Endometrial microvascular endothelial cells (primary cell): ENCODE measurements around the gene ZNF804B. TPM values are rescaled to one million over a fixed set of nuclear protein-coding genes. Genes with fewer than 3 reads are reported as not detected.

ENCODE experiments used
- in situ Hi-C: cut with HindIII; loops from 2 replicates; pipeline ENCODE4 v1.10.0; 2017; ENCODE audit warnings: low sequenced_read_pairs, low pct_unique_long_range_greater_than_20kb; ENCODE audit errors: inconsistent ontology term
- total RNA-seq: library from RNA; depleted of rRNA; stranded (reverse); fragments of >200 nt; gene quantifications from one replicate; pipeline ENCODE4 v1.2.3, GENCODE V29; 2015; ENCODE audit errors: inconsistent ontology term

Gene ZNF804B
- total RNA-seq, 1 donor from 2014 or later = not detected

DNA sequence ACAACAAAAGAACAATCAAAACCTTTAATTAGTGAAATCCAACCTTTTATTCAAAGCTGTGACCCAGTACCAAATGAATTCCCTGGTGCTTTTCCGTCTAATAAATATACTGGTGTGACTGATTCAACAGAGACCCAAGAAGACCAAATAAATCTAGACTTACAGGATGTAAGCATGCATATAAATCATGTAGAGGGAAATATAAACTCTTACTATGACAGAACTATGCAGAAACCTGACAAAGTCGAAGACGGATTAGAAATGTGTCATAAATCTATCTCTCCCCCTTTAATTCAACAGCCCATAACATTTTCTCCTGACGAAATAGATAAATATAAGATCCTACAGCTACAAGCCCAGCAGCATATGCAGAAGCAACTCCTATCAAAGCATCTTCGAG, 576.6 kb downstream of the ZNF804B start:
- in situ Hi-C loops = no loop called here

DNA sequence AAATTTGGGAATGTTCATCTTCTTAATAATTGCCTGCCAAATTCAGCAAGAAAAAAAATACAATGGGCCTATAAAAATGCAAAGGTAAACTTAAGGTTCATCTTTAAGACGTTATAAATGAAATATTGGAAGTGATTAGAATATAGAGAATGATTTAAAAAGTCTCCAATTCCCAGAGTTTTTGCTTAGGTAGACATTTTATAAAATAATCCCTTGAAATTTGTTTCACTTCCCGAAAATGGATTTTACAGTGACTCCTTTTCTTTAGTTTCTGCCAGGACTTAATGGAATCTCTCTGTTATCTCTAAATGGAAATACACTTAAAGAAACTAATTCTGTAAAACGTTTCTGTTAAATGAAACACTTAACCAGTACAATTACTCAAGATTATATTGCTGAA, 580.2 kb downstream of the ZNF804B start:
- in situ Hi-C loops = no loop called here

DNA sequence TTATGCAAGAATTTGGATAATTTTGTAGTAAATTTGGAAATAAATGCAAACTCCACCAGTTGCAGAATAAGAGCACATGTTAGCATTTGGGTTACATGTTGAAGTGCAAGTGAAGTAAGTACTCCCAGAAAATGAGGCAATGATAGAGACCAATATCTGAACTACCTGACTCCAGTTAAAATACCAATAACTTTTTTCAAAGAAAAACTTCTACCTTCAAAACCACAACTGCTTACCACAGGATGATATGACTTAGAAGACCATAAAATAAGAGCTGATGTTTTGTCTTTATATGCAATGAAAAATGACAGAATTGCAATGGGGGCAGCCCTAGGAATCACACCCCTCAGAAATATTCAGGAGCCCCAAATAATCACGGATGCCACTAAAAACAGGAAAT, 597.6 kb downstream of the ZNF804B start:
- in situ Hi-C loops = no loop called here

DNA sequence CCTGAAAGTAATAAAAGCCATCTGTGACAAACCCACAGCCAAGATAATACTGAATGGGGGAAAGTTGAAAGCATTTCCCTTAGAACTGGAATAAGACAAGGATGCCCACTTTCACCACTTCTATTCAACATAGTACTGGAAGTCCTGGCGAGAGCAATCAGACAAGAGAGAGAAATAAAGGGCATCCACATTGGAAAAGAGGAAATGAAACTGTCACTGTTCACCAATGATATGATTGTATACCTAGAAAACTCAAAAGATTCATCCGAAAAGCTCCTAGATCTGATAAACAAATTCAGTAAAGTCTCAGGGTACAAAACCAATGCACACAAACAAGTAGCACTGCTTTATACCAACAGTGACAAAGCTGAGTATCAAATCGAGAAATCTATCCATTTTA, 617.7 kb downstream of the ZNF804B start:
- in situ Hi-C loops = no loop called here

DNA sequence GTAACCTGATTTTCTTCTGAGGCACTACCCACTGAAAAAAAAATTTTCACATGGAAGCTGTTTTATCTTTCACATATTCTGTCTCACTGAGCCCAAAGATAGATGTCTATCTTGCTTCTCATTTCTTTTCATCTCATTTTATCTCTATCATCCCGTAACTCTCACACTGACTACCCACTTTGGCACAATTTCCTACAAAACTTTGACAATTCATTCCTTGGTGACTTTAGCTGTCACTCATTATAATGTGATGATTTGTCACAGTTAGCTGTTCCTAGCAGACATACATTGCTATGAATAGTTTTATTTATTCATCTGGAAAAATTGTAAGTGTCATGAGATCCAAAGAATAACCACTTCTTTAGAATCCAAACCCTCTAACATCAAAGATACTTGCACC, 625.9 kb downstream of the ZNF804B start:
- in situ Hi-C loops = no loop called here

Other genes starting within 250 kb of the ZNF804B start
- not detected for gene TEX47, start 36.0 kb downstream of the ZNF804B start, total RNA-seq